GM06990 (cell line): ENCODE measurements around the gene GLCCI1.
"Not testable (repeated sequence)": the region's sequence is repeated elsewhere in the genome, so short reads cannot be mapped to it uniquely, and the experiment has no call there.

ENCODE experiments used
- DNase-seq: peaks from one replicate; pipeline ENCODE4 v3.0.0-alpha.2; 2011; ENCODE audit not compliant: insufficient read length; ENCODE audit errors: extremely low read depth
- H3K27me3 ChIP-seq: replicated peaks from 2 replicates; pipeline ENCODE4 v1.6.0; 2011; ENCODE audit warnings: low read length; ENCODE audit not compliant: control insufficient read depth, insufficient read depth
- H3K36me3 ChIP-seq: 2 replicates; pipeline ENCODE4 v1.5.1; 2011; ENCODE audit warnings: low read length; ENCODE audit not compliant: control insufficient read depth, insufficient read depth
- H3K4me3 ChIP-seq: replicated peaks from 2 replicates; pipeline ENCODE4 v1.5.1; 2011; ENCODE audit warnings: low read depth, mild to moderate bottlenecking, control low read depth, low read length
- CTCF ChIP-seq: IDR thresholded peaks from 2 replicates; pipeline ENCODE4 v1.5.1; 2011; ENCODE audit warnings: low read length, control low read depth, mild to moderate bottlenecking, inconsistent platforms; ENCODE audit not compliant: insufficient read depth, poor library complexity, severe bottlenecking

GLCCI1 gene

GRCh38 chr7:7989616-7990440 lies 21.2 kb downstream of the GLCCI1 start:
- no peak for TF ChIP-seq CTCF
- H3K4me3 ChIP-seq: peak overlapping the region; percentile 36
- DNase-seq: no peak
- H3K36me3 ChIP-seq: no peaks in the 10 kb centered on the region
- H3K27me3 ChIP-seq: no peaks in the 10 kb centered on the region

- no peaks in the 10 kb centered on the region for H3K27me3 ChIP-seq
- TF ChIP-seq CTCF: no peak
- no peak overlapping the region for H3K4me3 ChIP-seq
- no peak for DNase-seq
- H3K36me3 ChIP-seq: no peaks in the 10 kb centered on the region
Observed at GRCh38 chr7:7990441-7990761, 21.8 kb downstream of the GLCCI1 start.

GRCh38 chr7:7992506-7992905 lies 23.9 kb downstream of the GLCCI1 start:
- H3K4me3 ChIP-seq: no peak overlapping the region
- no peak for TF ChIP-seq CTCF
- DNase-seq: no peak
- no peaks in the 10 kb centered on the region for H3K36me3 ChIP-seq
- H3K27me3 ChIP-seq: no peaks in the 10 kb centered on the region

GRCh38 chr7:7995348-7995747 lies 26.8 kb downstream of the GLCCI1 start:
- not testable (repeated sequence) for H3K27me3 ChIP-seq, H3K36me3 ChIP-seq, H3K4me3 ChIP-seq, DNase-seq

- Histone ChIP-seq H3K4me3 (no peak overlapping the region), H3K36me3 (no peaks in the 10 kb centered on the region), H3K27me3 (no peaks in the 10 kb centered on the region)
- no peak for DNase-seq
- no peak for TF ChIP-seq CTCF
Observed at GRCh38 chr7:7996568-7996967, 28.0 kb downstream of the GLCCI1 start.

- DNase-seq: no peak
- H3K36me3 ChIP-seq: 0 out of 2 replicates have a peak, but pooled peaks cover 2% of the 10 kb centered on the region
- no peak for TF ChIP-seq CTCF
- H3K4me3 ChIP-seq: no peak overlapping the region
- H3K27me3 ChIP-seq: no peaks in the 10 kb centered on the region
Observed at GRCh38 chr7:8000315-8000941, 31.8 kb downstream of the GLCCI1 start.
